Measurements from ENCODE around the gene SLC66A2.
"Not testable (repeated sequence)": the region's sequence is repeated elsewhere in the genome, so short reads cannot be mapped to it uniquely, and the experiment has no call there.

SLC66A2 gene

GRCh38 chr18:79951545-79952455 is at the start of gene SLC66A2:
Gene SLC66A2, minus strand, starts transcription at chr18:79951653. Its CDS starts 727 bp downstream, at chr18:79950926.
- peak; percentile 91 for DNase-seq (ENCODE audit: low spot score)

GRCh38 chr18:80000877-80001276 is 49.4 kb upstream of the SLC66A2 start:
- no peak for DNase-seq (ENCODE audit: low spot score)

GRCh38 chr18:79999701-80000100 is 48.2 kb upstream of the SLC66A2 start:
- not testable (repeated sequence) for DNase-seq (ENCODE audit: low spot score)

GRCh38 chr18:79991494-79991893 is 40.0 kb upstream of the SLC66A2 start:
- no peak for DNase-seq (ENCODE audit: low spot score)

- no peak for DNase-seq (ENCODE audit: low spot score)
Observed at GRCh38 chr18:79989195-79989497, 37.7 kb upstream of the SLC66A2 start.

GRCh38 chr18:79988451-79989194 is 37.2 kb upstream of the SLC66A2 start, which contains the start of gene TXNL4A:
Gene TXNL4A, minus strand, starts transcription at chr18:79988563. Its CDS starts 171 bp downstream, at chr18:79988392.
- peak; percentile 88 for DNase-seq (ENCODE audit: low spot score)

- peak; percentile 44 for DNase-seq (ENCODE audit: low spot score)
Observed at GRCh38 chr18:79988071-79988450, 36.6 kb upstream of the SLC66A2 start.

- DNase-seq (ENCODE audit: low spot score), result no peak
Observed at GRCh38 chr18:79987566-79987965, 36.1 kb upstream of the SLC66A2 start.

- DNase-seq (ENCODE audit: low spot score), result no peak
Observed at GRCh38 chr18:79986726-79987125, 35.3 kb upstream of the SLC66A2 start.

GRCh38 chr18:79985172-79985571 is 33.7 kb upstream of the SLC66A2 start:
- DNase-seq (ENCODE audit: low spot score), result no peak

GRCh38 chr18:79983793-79984192 is 32.3 kb upstream of the SLC66A2 start:
- no peak for DNase-seq (ENCODE audit: low spot score)

- no peak for DNase-seq (ENCODE audit: low spot score)
Observed at GRCh38 chr18:79983253-79983652, 31.8 kb upstream of the SLC66A2 start.

GRCh38 chr18:79982736-79983135 is 31.3 kb upstream of the SLC66A2 start:
- peak; percentile 49 for DNase-seq (ENCODE audit: low spot score)

GRCh38 chr18:79980585-79980984 is 29.1 kb upstream of the SLC66A2 start:
- DNase-seq (ENCODE audit: low spot score), result no peak

- no peak for DNase-seq (ENCODE audit: low spot score)
Observed at GRCh38 chr18:79979843-79980242, 28.4 kb upstream of the SLC66A2 start.

GRCh38 chr18:79975985-79976680 is 24.7 kb upstream of the SLC66A2 start:
- no peak for DNase-seq (ENCODE audit: low spot score)

GRCh38 chr18:79975043-79975442 is 23.6 kb upstream of the SLC66A2 start:
- DNase-seq (ENCODE audit: low spot score), result no peak

- no peak for DNase-seq (ENCODE audit: low spot score)
Observed at GRCh38 chr18:79974025-79974654, 22.7 kb upstream of the SLC66A2 start.

- no peak for DNase-seq (ENCODE audit: low spot score)
Observed at GRCh38 chr18:79973517-79973916, 22.1 kb upstream of the SLC66A2 start.

- no peak for DNase-seq (ENCODE audit: low spot score)
Observed at GRCh38 chr18:79972720-79973119, 21.3 kb upstream of the SLC66A2 start.

GRCh38 chr18:79971986-79972385 is 20.5 kb upstream of the SLC66A2 start:
- no peak for DNase-seq (ENCODE audit: low spot score)

Data from activated CD4-positive, alpha-beta T cell treated with anti-CD3 and anti-CD28 coated beads, Interleukin-2, Interleukin-4, amounts not matched to agents 100 ng/mL and 50 ng/mL, durations not matched to agents 16 hours and 8 hours (primary cell).